ENCODE measurements around the gene CCL16.

CCL16 gene

DNA sequence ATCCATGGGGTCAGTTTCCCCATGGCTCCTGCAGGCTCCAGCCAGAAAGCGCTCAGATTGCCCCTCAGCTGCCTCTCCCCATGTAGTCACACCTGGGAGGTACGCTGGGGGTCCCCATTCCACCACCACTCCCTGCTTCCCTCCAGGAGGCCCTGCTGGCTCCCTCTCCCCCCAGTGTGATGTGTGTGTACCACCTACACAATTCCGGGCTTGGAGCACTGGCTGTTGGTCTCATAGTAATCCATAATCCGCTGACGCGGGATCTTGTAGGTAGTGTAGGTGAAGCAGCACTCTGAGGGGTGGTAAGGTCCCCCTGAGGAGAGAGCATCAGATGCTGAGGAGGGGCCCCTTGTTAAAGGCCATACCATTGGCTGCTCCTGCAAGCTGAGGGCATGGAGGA is 2.8 kb upstream of the CCL16 start:
- no peaks in the 10 kb centered on the region for H3K36me3 ChIP-seq (ENCODE audit: control insufficient read depth, insufficient read depth, low read length)
- no peak overlapping the region for H3K9ac ChIP-seq (ENCODE audit: low read length)
- H3K27ac ChIP-seq (ENCODE audit: low read depth, low read length) = no peak overlapping the region
- no peak overlapping the region for H3K4me3 ChIP-seq (ENCODE audit: low read depth, low read length)
- no peaks in the 10 kb centered on the region for H3K9me3 ChIP-seq (ENCODE audit: control insufficient read depth, insufficient read depth, low read depth, low read length)
- H3K4me1 ChIP-seq (ENCODE audit: control insufficient read depth, insufficient read depth, low read length) = no peaks in the 10 kb centered on the region
- H3K27me3 ChIP-seq (ENCODE audit: control insufficient read depth, insufficient read depth, low read length) = no peaks in the 10 kb centered on the region

DNA sequence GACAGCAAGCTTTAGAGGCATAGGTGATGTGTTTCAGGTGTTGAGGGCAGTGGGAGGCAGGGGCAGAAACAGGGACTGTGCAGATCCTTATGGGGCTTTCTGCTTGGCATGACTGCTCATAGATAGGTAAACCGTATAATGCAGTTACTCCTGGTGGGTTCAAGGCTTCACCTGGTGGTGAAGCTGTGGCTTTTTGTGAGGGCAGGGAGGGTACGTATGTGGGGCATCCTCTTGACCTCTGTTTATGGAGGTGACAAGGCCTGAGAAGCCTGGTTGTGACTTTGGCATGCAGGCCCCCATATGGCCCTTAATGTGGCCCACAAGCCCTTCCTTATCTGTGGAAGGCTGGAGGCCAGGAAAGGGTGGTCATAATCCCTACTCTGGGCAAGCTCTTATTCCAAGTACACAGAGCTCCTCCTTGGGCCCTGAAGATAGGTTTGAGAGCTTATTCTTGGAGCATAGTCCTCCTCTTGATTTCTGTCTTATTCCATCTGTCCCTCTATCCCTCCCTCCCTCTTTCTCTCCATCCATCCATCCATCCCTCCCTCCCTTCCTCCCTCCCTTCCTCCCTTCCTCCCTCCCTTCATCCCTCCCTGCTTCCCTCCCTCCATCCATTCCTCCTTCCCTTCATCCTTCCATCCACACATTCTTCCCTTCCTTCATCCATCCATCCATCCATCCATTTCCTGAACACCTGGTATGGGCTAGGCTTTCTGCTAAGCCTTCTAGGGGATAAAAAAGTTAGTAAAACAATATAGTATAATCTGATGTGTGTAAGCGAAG is 1.3 kb upstream of the CCL16 start:
- no peak overlapping the region for H3K4me3 ChIP-seq (ENCODE audit: low read depth, low read length)
- no peaks in the 10 kb centered on the region for H3K36me3 ChIP-seq (ENCODE audit: control insufficient read depth, insufficient read depth, low read length)
- H3K4me1 ChIP-seq (ENCODE audit: control insufficient read depth, insufficient read depth, low read length) = no peaks in the 10 kb centered on the region
- H3K9me3 ChIP-seq (ENCODE audit: control insufficient read depth, insufficient read depth, low read depth, low read length) = no peaks in the 10 kb centered on the region
- H3K9ac ChIP-seq (ENCODE audit: low read length) = no peak overlapping the region
- no peak overlapping the region for H3K27ac ChIP-seq (ENCODE audit: low read depth, low read length)
- H3K27me3 ChIP-seq (ENCODE audit: control insufficient read depth, insufficient read depth, low read length) = no peaks in the 10 kb centered on the region

DNA sequence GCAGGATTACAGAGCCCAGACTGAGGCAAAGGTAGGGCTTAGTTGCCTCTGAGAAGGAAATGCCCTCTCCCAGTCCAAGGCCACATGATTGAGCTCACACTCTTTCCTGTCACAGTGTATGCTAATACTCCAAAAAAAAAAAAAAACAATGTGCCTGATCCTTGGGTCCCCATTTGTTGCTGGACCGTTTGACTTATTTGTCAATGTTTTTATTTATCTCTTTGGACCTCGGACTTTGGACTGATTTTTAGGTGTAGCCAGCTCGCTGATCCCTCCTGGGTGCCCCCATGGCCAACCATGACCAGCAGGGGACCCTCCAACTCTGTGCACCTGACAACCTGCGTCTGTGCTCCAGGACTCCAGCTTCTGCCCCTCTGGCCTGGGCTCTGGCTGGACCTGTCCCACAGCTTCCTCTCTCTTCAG is 622 bp upstream of the CCL16 start:
- Histone ChIP-seq H3K36me3 (ENCODE audit: control insufficient read depth, insufficient read depth, low read length) (no peaks in the 10 kb centered on the region), H3K9ac (ENCODE audit: low read length) (no peak overlapping the region), H3K27ac (ENCODE audit: low read depth, low read length) (no peak overlapping the region), H3K27me3 (ENCODE audit: control insufficient read depth, insufficient read depth, low read length) (no peaks in the 10 kb centered on the region), H3K4me3 (ENCODE audit: low read depth, low read length) (no peak overlapping the region), H3K4me1 (ENCODE audit: control insufficient read depth, insufficient read depth, low read length) (no peaks in the 10 kb centered on the region), H3K9me3 (ENCODE audit: control insufficient read depth, insufficient read depth, low read depth, low read length) (no peaks in the 10 kb centered on the region)

DNA sequence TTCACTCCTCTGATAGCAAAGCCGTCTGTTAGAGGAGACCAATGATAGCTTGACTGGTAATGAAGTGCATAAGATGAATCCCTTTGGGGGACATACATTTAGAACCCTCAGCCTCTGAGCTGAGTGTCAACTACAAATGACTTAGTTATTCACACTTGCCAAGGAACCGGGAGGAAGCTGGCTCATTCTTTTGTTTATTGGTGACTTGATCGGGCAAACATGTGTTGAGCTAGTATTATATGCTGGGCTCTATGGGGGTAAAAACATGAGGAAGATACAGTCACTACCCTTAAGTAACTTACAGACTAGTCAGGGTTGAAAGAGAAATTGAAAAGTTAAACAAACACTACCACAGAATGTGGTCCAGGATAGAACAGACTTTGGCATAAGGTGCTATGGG is 3.0 kb downstream of the CCL16 start:
- H3K4me3 ChIP-seq (ENCODE audit: low read depth, low read length) = no peak overlapping the region

GRCh38 chr17:35977509-35977908 is 3.8 kb downstream of the CCL16 start:
- Histone ChIP-seq H3K27ac (ENCODE audit: low read depth, low read length) (no peak overlapping the region), H3K4me3 (ENCODE audit: low read depth, low read length) (no peak overlapping the region), H3K9me3 (ENCODE audit: control insufficient read depth, insufficient read depth, low read depth, low read length) (no peaks in the 10 kb centered on the region), H3K27me3 (ENCODE audit: control insufficient read depth, insufficient read depth, low read length) (no peaks in the 10 kb centered on the region), H3K36me3 (ENCODE audit: control insufficient read depth, insufficient read depth, low read length) (no peaks in the 10 kb centered on the region), H3K9ac (ENCODE audit: low read length) (no peak overlapping the region), H3K4me1 (ENCODE audit: control insufficient read depth, insufficient read depth, low read length) (no peaks in the 10 kb centered on the region)

More for the DNA sequence above, 3.0 kb downstream of the CCL16 start:
- Histone ChIP-seq H3K4me1 (ENCODE audit: control insufficient read depth, insufficient read depth, low read length) (no peaks in the 10 kb centered on the region), H3K9ac (ENCODE audit: low read length) (no peak overlapping the region), H3K27me3 (ENCODE audit: control insufficient read depth, insufficient read depth, low read length) (no peaks in the 10 kb centered on the region), H3K36me3 (ENCODE audit: control insufficient read depth, insufficient read depth, low read length) (no peaks in the 10 kb centered on the region), H3K9me3 (ENCODE audit: control insufficient read depth, insufficient read depth, low read depth, low read length) (no peaks in the 10 kb centered on the region), H3K27ac (ENCODE audit: low read depth, low read length) (no peak overlapping the region)

DNA sequence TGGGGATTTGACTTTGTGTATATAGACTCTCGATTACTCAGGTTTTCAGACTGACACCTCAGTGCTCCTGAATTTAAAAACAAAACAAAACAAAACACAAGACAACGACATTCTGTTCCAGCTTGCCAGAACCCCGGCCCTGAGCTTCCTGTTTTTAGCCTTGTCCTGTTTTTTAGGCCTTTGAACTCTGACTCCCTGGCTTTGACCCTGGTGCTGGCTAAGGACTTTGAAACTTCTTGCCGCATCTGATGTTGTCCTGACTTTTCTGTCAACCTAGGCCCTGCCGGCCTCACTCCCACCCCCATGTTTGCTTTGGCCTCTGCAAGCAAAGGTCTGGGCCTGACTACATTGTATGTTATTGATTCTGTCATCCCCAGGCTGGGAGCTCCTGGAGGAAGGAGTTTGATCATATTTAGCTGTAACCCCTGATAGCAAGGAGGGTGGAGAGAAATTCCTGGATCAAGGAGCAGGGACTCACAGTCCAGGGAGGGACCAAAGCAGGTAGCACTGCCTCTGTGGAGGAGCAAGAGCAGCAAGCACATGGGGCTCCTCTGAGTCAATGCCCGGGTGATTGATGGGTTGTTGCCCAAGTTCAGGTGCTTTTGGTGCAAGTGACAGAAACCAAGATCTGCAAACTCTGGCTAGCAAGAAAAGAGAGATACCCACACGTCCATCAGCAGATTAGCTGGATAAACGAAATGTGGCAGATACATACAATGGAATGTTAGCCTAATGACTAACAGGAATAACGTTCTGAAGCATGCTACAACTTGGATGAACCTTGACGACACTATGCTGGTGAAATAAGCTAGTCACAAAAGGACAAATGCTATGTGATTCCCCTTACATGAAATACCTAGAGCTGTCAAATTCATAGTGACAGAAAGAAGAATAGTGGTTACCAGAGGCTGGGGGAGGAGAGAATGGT is 7.7 kb downstream of the CCL16 start:
- Histone ChIP-seq H3K36me3 (ENCODE audit: control insufficient read depth, insufficient read depth, low read length) (no peaks in the 10 kb centered on the region), H3K9ac (ENCODE audit: low read length) (no peak overlapping the region), H3K27ac (ENCODE audit: low read depth, low read length) (no peak overlapping the region), H3K9me3 (ENCODE audit: control insufficient read depth, insufficient read depth, low read depth, low read length) (no peaks in the 10 kb centered on the region), H3K27me3 (ENCODE audit: control insufficient read depth, insufficient read depth, low read length) (no peaks in the 10 kb centered on the region), H3K4me1 (ENCODE audit: control insufficient read depth, insufficient read depth, low read length) (peaks cover 4% of the 10 kb centered on the region), H3K4me3 (ENCODE audit: low read depth, low read length) (no peak overlapping the region)

- Histone ChIP-seq H3K9ac (ENCODE audit: low read length) (no peak overlapping the region), H3K4me1 (ENCODE audit: control insufficient read depth, insufficient read depth, low read length) (peaks cover 4% of the 10 kb centered on the region), H3K36me3 (ENCODE audit: control insufficient read depth, insufficient read depth, low read length) (no peaks in the 10 kb centered on the region), H3K9me3 (ENCODE audit: control insufficient read depth, insufficient read depth, low read depth, low read length) (no peaks in the 10 kb centered on the region), H3K27me3 (ENCODE audit: control insufficient read depth, insufficient read depth, low read length) (no peaks in the 10 kb centered on the region), H3K27ac (ENCODE audit: low read depth, low read length) (no peak overlapping the region), H3K4me3 (ENCODE audit: low read depth, low read length) (no peak overlapping the region)
Observed at GRCh38 chr17:35972945-35973332, 8.4 kb downstream of the CCL16 start.

GRCh38 chr17:35972535-35972934 is 8.8 kb downstream of the CCL16 start:
- H3K4me1 ChIP-seq (ENCODE audit: control insufficient read depth, insufficient read depth, low read length) = peaks cover 4% of the 10 kb centered on the region
- no peaks in the 10 kb centered on the region for H3K36me3 ChIP-seq (ENCODE audit: control insufficient read depth, insufficient read depth, low read length)
- no peaks in the 10 kb centered on the region for H3K27me3 ChIP-seq (ENCODE audit: control insufficient read depth, insufficient read depth, low read length)
- no peaks in the 10 kb centered on the region for H3K9me3 ChIP-seq (ENCODE audit: control insufficient read depth, insufficient read depth, low read depth, low read length)
- H3K4me3 ChIP-seq (ENCODE audit: low read depth, low read length) = no peak overlapping the region
- H3K27ac ChIP-seq (ENCODE audit: low read depth, low read length) = no peak overlapping the region
- no peak overlapping the region for H3K9ac ChIP-seq (ENCODE audit: low read length)

- Histone ChIP-seq H3K4me1 (ENCODE audit: control insufficient read depth, insufficient read depth, low read length) (peaks cover 4% of the 10 kb centered on the region), H3K9ac (ENCODE audit: low read length) (no peak overlapping the region), H3K4me3 (ENCODE audit: low read depth, low read length) (no peak overlapping the region), H3K27me3 (ENCODE audit: control insufficient read depth, insufficient read depth, low read length) (no peaks in the 10 kb centered on the region), H3K9me3 (ENCODE audit: control insufficient read depth, insufficient read depth, low read depth, low read length) (no peaks in the 10 kb centered on the region), H3K36me3 (ENCODE audit: control insufficient read depth, insufficient read depth, low read length) (no peaks in the 10 kb centered on the region), H3K27ac (ENCODE audit: low read depth, low read length) (no peak overlapping the region)
Observed at GRCh38 chr17:35972066-35972465, 9.2 kb downstream of the CCL16 start.

DNA sequence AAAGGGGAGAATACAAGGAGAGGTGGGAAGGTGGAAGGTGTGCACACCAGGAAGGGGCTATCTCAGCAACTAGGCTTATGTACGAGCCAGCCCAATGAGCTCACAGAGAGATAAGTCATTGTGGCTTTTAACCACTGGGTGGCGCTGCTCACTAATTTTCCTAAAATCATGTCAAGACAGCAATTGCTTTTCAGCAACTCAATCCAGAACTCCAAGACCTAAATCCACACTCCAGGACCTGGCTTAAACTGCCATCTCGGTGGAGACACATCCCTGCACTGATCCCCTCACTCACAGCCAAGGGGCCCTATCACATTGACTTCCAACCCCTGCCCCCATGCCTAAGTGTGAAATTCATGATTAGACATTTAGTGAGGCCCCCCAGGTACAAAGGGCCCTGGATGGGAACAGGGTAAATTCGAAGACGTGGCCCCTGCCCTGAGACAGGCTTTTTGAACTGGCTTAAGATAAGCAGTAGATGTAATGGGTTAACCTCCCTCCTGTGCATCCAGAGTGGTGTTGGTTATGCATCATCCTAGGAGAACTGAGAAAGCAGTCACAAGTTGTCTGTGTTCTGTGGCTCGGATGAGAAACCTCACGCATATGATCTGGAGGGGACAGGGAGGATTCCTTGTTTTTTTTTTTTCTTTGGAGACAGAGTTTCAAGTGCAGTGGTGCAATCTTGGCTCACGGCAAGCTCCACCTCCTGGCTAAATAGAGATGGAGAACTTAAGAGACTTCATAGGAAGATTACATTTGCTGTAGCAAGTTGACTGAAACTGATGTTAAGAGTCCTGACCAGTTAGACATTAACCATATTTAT is 11.5 kb downstream of the CCL16 start:
- no peak overlapping the region for H3K9ac ChIP-seq (ENCODE audit: low read length)
- H3K9me3 ChIP-seq (ENCODE audit: control insufficient read depth, insufficient read depth, low read depth, low read length) = no peaks in the 10 kb centered on the region
- no peaks in the 10 kb centered on the region for H3K36me3 ChIP-seq (ENCODE audit: control insufficient read depth, insufficient read depth, low read length)
- no peaks in the 10 kb centered on the region for H3K27me3 ChIP-seq (ENCODE audit: control insufficient read depth, insufficient read depth, low read length)
- H3K27ac ChIP-seq (ENCODE audit: low read depth, low read length) = no peak overlapping the region
- peaks cover 4% of the 10 kb centered on the region for H3K4me1 ChIP-seq (ENCODE audit: control insufficient read depth, insufficient read depth, low read length)
- no peak overlapping the region for H3K4me3 ChIP-seq (ENCODE audit: low read depth, low read length)

Measured in HUES6 (cell line).